Psoas muscle (tissue), 8 donors: Measurements from ENCODE around the gene SPECC1. TPM values are rescaled to one million over a fixed set of nuclear protein-coding genes. Genes with fewer than 3 reads are reported as not detected.

Source experiments
- ATAC-seq, 4 donors: fragments of 200-7000 bp; cut with Tn5 transposase; one replicate each; pipeline ENCODE4 v1.9.1; 2020; ENCODE audit warnings: moderate library complexity in 3 of 4, mild to moderate bottlenecking in 2 of 4
- DNase-seq, 2 donors: peaks; one replicate each; pipeline ENCODE4 v3.0.0-alpha.2; 2020
- H3K27ac ChIP-seq: fragments of 200-600 bp; one replicate; pipeline ENCODE4 v1.8.0; 2022
- H3K27me3 ChIP-seq, 3 donors: fragments of 200-600 bp in 1 of 3; one replicate each; pipeline versions ENCODE4 v1.6.1 to v1.8.0; 2013 to 2022; ENCODE audit warnings: low read length in 2 of 3, mild to moderate bottlenecking in 2 of 3, moderate library complexity in 1 of 3; ENCODE audit not compliant: insufficient read depth in 3 of 3
- H3K36me3 ChIP-seq, 2 donors: fragments of 200-600 bp in 1 of 2; one replicate each; pipeline versions ENCODE4 v1.6.1 to v1.8.0; 2013 to 2022; ENCODE audit warnings: low read depth in 1 of 2, mild to moderate bottlenecking in 1 of 2, moderate library complexity in 1 of 2; ENCODE audit not compliant: insufficient read depth in 1 of 2
- H3K4me1 ChIP-seq: fragments of 200-600 bp; one replicate; pipeline ENCODE4 v1.8.0; 2022
- H3K4me3 ChIP-seq: fragments of 200-600 bp; one replicate; pipeline ENCODE4 v1.8.0; 2022; ENCODE audit warnings: mild to moderate bottlenecking
- H3K9me3 ChIP-seq: fragments of 200-600 bp; one replicate; pipeline ENCODE4 v1.8.0; 2022
- CTCF ChIP-seq: fragments of 200-600 bp; IDR thresholded peaks from one replicate; pipeline ENCODE4 v1.8.0; 2022; ENCODE audit warnings: antibody characterized with exemption
- WGBS, 3 donors: extraction: QIAGEN DNeasy Blood & Tissue Kit; methylation state at CpG; one replicate each; pipeline versions ENCODE4 v1.1.6 to v1.1.7; 2013; 5-methylcytosine and 5-hydroxymethylcytosine counted together
- intact Hi-C, 2 donors: fragments of 100-400 bp; cut with DNase I; formaldehyde crosslinking; loops; one replicate each; pipeline versions ENCODE4 v1.11.0 to v1.14.2; 2022
- polyA plus RNA-seq, 3 donors: library from polyadenylated mRNA; stranded (reverse); fragments of 200-250 nt; gene quantifications; one replicate each; pipeline ENCODE4 v1.2.3, GENCODE V29; 2013
- total RNA-seq, 4 donors: library from RNA; stranded (reverse); fragmentation: NEBNext Ultra II Directional in 2 of 4; extraction: Animal tissue kit (Norgen Biotek cat#: 25700) in 2 of 4; gene quantifications; one replicate each; pipeline versions ENCODE4 v1.2.1 to v1.2.4, GENCODE V29; 2021 to 2023
- donor health status: healthy with polysubstance abuse.
- donor health status: DM: no; HTN: no; CAD: no; lungs with moderate emphysema.
- donor health status: Bipolar disorder and iron deficiency.
- donor health status: healthy.
- donor health status: DM: yes; HTN: yes; CAD: no.
- donor health status: DM: no; HTN: no; CAD: no.
- donor health status: DM: no; HTN: no; CAD: no.
- donor health status: DM: yes; HTN: yes; CAD: no.

The SPECC1 gene
- total and polyA plus RNA-seq, 7 donors: 2.0 to 11.3 (median 4.7) TPM

- H3K9me3 ChIP-seq: no peaks in the 10 kb centered on the region
- H3K4me1 ChIP-seq: no peaks in the 10 kb centered on the region
- WGBS, 3 donors: 84 to 89% (median 87%) methylated on average over 2 of the region's 2 CpGs
- no peak overlapping the region for H3K4me3 ChIP-seq
- DNase-seq (no peak), ATAC-seq (no peak)
- no peak overlapping the region for H3K27ac ChIP-seq
- H3K27me3 ChIP-seq: peaks cover 0 to 1% (median 0%) of the 10 kb centered on the region in 3 donors
- no peak for TF ChIP-seq CTCF
- no peaks in the 10 kb centered on the region for H3K36me3 ChIP-seq
- intact Hi-C loops: no loop called here
Measured at GRCh38 chr17:20207262-20207985, 198.3 kb downstream of the SPECC1 start.

GRCh38 chr17:20208717-20209116, 199.6 kb downstream of the SPECC1 start:
- DNase-seq: no peak
- TF ChIP-seq CTCF: no peak
- Histone ChIP-seq H3K4me1 (no peaks in the 10 kb centered on the region), H3K27ac (no peak overlapping the region), H3K36me3 (no peaks in the 10 kb centered on the region), H3K27me3 (peaks cover 0 to 1% (median 0%) of the 10 kb centered on the region in 3 donors), H3K9me3 (no peaks in the 10 kb centered on the region), H3K4me3 (no peak overlapping the region)
- WGBS, 3 donors: 71 to 83% (median 75%) methylated on average over 3 of the region's 3 CpGs
- intact Hi-C loops: no loop called here
- ATAC-seq: no peak

- Histone ChIP-seq H3K36me3 (no peaks in the 10 kb centered on the region), H3K4me1 (no peaks in the 10 kb centered on the region), H3K27ac (no peak overlapping the region), H3K4me3 (no peak overlapping the region), H3K9me3 (no peaks in the 10 kb centered on the region), H3K27me3 (peaks cover 0 to 1% (median 0%) of the 10 kb centered on the region in 3 donors)
- WGBS, 3 donors: 89 to 95% (median 94%) methylated on average over 4 of the region's 4 CpGs
- ATAC-seq: no peak
- no peak for DNase-seq
- TF ChIP-seq CTCF: no peak
- intact Hi-C loops: no loop called here
Measured at GRCh38 chr17:20210180-20210579, 201.0 kb downstream of the SPECC1 start.

- no peak for TF ChIP-seq CTCF
- 93 to 96% (median 94%) methylated on average over 8 of the region's 8 CpGs for WGBS, 3 donors
- Histone ChIP-seq H3K9me3 (no peaks in the 10 kb centered on the region), H3K27ac (no peak overlapping the region), H3K27me3 (peaks cover 0 to 1% (median 0%) of the 10 kb centered on the region in 3 donors), H3K4me3 (no peak overlapping the region), H3K4me1 (no peaks in the 10 kb centered on the region), H3K36me3 (no peaks in the 10 kb centered on the region)
- no peak for ATAC-seq
- intact Hi-C loops: no loop called here
- DNase-seq: no peak
Measured at GRCh38 chr17:20210614-20211013, 201.5 kb downstream of the SPECC1 start.

- no peaks in the 10 kb centered on the region for H3K4me1 ChIP-seq
- intact Hi-C loops: no loop called here
- no peak overlapping the region for H3K4me3 ChIP-seq
- 70 to 82% (median 80%) methylated on average over 3 of the region's 3 CpGs for WGBS, 3 donors
- H3K9me3 ChIP-seq: no peaks in the 10 kb centered on the region
- no peak overlapping the region for H3K27ac ChIP-seq
- peaks cover 0 to 1% (median 0%) of the 10 kb centered on the region in 3 donors for H3K27me3 ChIP-seq
- TF ChIP-seq CTCF: no peak
- no peak for ATAC-seq
- no peak for DNase-seq
- no peaks in the 10 kb centered on the region for H3K36me3 ChIP-seq
Measured at GRCh38 chr17:20211246-20211645, 202.1 kb downstream of the SPECC1 start.
